ENCODE measurements around the gene VPS50. TPM values are rescaled to one million over a fixed set of nuclear protein-coding genes. Genes with fewer than 3 reads are reported as not detected.

Gene VPS50
- total RNA-seq, 1 donor from 2014 or later, result 29.6 TPM

- no peak overlapping the region for H3K4me3 Mint-ChIP-seq
Observed at GRCh38 chr7:93409324-93409723, 177.2 kb downstream of the VPS50 start.

More at GRCh38 chr7:93409324-93409723, 177.2 kb downstream of the VPS50 start:
- no peaks in the 10 kb centered on the region for H3K36me3 Mint-ChIP-seq
- H3K9me3 Mint-ChIP-seq, result peaks cover 27% of the 10 kb centered on the region
- DNase-seq (ENCODE audit: low spot score in 2 of 2, unreplicated experiment in 2 of 2), result no peak
- no peak overlapping the region for H3K27ac Mint-ChIP-seq
- H3K4me1 Mint-ChIP-seq, result no peaks in the 10 kb centered on the region
- H3K27me3 Mint-ChIP-seq (ENCODE audit: low read depth), result peaks cover 7% of the 10 kb centered on the region
- no peak for TF ChIP-seq CTCF (IDR thresholded peaks at IDR 0.05; ENCODE audit: unreplicated experiment)

Other genes starting within 250 kb of the VPS50 start
- 4.2 to 4.5 TPM (median 4.4 TPM) in 3 replicates for gene SAMD9, start 114.4 kb upstream of the VPS50 start, total RNA-seq
- 1.2 to 2.1 TPM (median 1.6 TPM) in 3 replicates for gene SAMD9L, start 84.0 kb upstream of the VPS50 start, total RNA-seq
- gene HEPACAM2, start 5.9 kb upstream of the VPS50 start, total RNA-seq, result not detected in 3 replicates

Measured in mesothelial cell of epicardium (in vitro differentiated cells).